HFFc6 (cell line): ENCODE results near the gene SULT2B1. TPM values are rescaled to one million over a fixed set of nuclear protein-coding genes. Genes with fewer than 3 reads are reported as not detected.

Source experiments
- DNase-seq: peaks from one replicate; pipeline ENCODE4 v3.0.0-alpha.2; 2018
- H3K27ac Mint-ChIP-seq: 2 replicates; pipeline ENCODE4 v1.8.0; 2020; ENCODE audit warnings: mild to moderate bottlenecking, mixed read lengths
- H3K27me3 Mint-ChIP-seq: 2 replicates; pipeline ENCODE4 v1.8.0; 2021; ENCODE audit warnings: mild to moderate bottlenecking, moderate library complexity, mixed read lengths; ENCODE audit not compliant: insufficient read depth
- H3K36me3 Mint-ChIP-seq: 2 replicates; pipeline ENCODE4 v1.8.0; 2021; ENCODE audit warnings: low read depth, mixed read lengths
- H3K4me1 Mint-ChIP-seq: 2 replicates; pipeline ENCODE4 v1.8.0; 2020; ENCODE audit warnings: low read depth, mixed read lengths
- H3K4me3 Mint-ChIP-seq: 2 replicates; pipeline ENCODE4 v1.8.0; 2020; ENCODE audit warnings: mild to moderate bottlenecking, moderate library complexity, mixed read lengths
- H3K9me3 Mint-ChIP-seq: 2 replicates; pipeline ENCODE4 v1.8.0; 2020; ENCODE audit warnings: mild to moderate bottlenecking, mixed read lengths
- total RNA-seq, 6 experiments: library from RNA; stranded (reverse); fragmentation: NEBNext Ultra II Directional; extraction: Animal tissue kit (Norgen Biotek cat#: 25700); gene quantifications; 2 replicates in 1 of 6; 3 replicates in 5 of 6; pipeline ENCODE4 v1.2.3, GENCODE V29; 2021
- TF ChIP-seq, protein P1 (sequence below): fragments of 200-600 bp; sonication (generic); IDR thresholded peaks from 2 replicates; pipeline ENCODE4 v1.5.0; 2021; ENCODE audit warnings: antibody characterized with exemption, mild to moderate bottlenecking

The SULT2B1 gene
- total RNA-seq, 6 experiments from 2014 or later = 0.33 TPM; not detected in 5

DNA sequence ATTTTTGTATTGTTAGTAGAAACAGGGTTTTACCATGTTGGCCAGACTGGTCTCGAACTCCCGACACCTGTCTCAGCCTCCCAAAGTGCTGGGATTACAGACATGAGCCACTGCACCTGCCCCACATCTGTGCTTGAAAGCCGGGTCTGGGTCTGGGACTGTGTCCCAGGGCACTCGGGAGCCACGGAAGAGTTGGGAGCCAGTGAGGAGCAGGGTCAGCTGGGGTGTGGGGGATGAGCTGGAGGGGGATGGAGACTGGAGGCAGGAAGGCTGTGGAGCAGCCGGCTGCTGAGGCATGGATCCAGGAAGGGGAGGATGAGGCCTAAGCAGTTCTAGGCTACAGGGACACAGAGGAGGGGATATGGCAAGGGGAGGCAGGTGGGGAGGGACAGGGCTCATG is 43.9 kb downstream of the SULT2B1 start:
- H3K27me3 Mint-ChIP-seq = peaks cover 2% of the 10 kb centered on the region
- no peaks in the 10 kb centered on the region for H3K9me3 Mint-ChIP-seq
- H3K27ac Mint-ChIP-seq = no peak overlapping the region
- no peak overlapping the region for H3K4me3 Mint-ChIP-seq
- H3K36me3 Mint-ChIP-seq = no peaks in the 10 kb centered on the region
- no peak for DNase-seq
- TF ChIP-seq, protein P1, sequence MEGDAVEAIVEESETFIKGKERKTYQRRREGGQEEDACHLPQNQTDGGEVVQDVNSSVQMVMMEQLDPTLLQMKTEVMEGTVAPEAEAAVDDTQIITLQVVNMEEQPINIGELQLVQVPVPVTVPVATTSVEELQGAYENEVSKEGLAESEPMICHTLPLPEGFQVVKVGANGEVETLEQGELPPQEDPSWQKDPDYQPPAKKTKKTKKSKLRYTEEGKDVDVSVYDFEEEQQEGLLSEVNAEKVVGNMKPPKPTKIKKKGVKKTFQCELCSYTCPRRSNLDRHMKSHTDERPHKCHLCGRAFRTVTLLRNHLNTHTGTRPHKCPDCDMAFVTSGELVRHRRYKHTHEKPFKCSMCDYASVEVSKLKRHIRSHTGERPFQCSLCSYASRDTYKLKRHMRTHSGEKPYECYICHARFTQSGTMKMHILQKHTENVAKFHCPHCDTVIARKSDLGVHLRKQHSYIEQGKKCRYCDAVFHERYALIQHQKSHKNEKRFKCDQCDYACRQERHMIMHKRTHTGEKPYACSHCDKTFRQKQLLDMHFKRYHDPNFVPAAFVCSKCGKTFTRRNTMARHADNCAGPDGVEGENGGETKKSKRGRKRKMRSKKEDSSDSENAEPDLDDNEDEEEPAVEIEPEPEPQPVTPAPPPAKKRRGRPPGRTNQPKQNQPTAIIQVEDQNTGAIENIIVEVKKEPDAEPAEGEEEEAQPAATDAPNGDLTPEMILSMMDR = no peak
- no peaks in the 10 kb centered on the region for H3K4me1 Mint-ChIP-seq

DNA sequence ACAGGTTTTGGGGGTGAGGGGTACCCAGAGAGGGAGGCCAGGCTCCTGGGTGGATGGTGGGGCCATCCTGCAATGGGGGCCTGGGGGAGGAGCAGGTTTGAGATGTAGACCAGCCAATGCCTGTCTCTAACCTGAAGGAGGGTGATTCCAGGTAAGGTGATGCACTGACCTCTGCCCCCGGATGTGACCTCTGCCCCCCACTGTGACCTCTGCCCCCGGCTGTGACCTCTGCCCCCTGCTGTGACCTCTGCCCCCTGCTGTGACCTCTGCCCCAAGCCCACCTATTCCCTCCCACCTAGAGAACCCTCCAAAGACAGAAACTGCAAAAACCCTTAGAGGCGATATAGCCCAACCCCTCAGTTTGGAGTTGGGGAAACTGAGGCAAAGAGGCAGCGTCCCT is 44.3 kb downstream of the SULT2B1 start:
- H3K36me3 Mint-ChIP-seq = no peaks in the 10 kb centered on the region
- peaks cover 2% of the 10 kb centered on the region for H3K27me3 Mint-ChIP-seq
- H3K27ac Mint-ChIP-seq = no peak overlapping the region
- DNase-seq = no peak
- no peak overlapping the region for H3K4me3 Mint-ChIP-seq
- H3K9me3 Mint-ChIP-seq = no peaks in the 10 kb centered on the region
- TF ChIP-seq, protein P1 = no peak
- H3K4me1 Mint-ChIP-seq = no peaks in the 10 kb centered on the region

DNA sequence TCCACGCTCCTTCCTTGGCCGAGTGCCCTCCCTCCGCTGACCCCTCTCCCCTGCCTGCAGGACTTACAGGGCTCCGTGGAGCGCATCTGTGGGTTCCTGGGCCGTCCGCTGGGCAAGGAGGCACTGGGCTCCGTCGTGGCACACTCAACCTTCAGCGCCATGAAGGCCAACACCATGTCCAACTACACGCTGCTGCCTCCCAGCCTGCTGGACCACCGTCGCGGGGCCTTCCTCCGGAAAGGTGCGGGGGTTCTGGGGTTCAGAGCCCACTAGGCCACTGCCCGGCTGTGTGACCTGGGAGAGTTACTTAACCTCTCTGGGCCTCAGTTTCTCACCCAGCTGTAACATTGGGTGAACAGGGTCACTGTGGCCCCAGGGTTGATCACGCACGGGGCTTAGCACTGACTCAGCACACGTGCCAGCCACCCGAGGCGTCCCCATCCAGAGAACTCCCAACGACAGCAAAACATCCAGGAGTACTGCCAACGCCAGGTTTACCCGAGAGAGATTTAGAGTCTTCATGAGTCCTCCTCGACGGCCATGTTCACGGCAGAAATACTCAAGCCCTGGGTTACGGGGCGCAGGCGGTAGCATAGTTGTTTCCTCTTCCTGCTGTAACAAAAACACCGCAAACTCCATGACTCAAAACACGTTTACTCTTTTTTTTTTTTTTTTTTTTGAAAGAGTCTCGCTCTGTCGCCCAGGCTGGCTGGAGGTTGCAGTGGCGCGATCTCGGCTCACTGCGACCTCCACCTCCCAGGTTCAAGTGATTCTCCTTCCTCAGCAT is 44.9 kb downstream of the SULT2B1 start:
- H3K27ac Mint-ChIP-seq = no peak overlapping the region
- DNase-seq = no peak
- H3K9me3 Mint-ChIP-seq = no peaks in the 10 kb centered on the region
- H3K4me1 Mint-ChIP-seq = no peaks in the 10 kb centered on the region
- no peaks in the 10 kb centered on the region for H3K36me3 Mint-ChIP-seq
- TF ChIP-seq, protein P1 = no peak
- no peak overlapping the region for H3K4me3 Mint-ChIP-seq
- peaks cover 2% of the 10 kb centered on the region for H3K27me3 Mint-ChIP-seq

DNA sequence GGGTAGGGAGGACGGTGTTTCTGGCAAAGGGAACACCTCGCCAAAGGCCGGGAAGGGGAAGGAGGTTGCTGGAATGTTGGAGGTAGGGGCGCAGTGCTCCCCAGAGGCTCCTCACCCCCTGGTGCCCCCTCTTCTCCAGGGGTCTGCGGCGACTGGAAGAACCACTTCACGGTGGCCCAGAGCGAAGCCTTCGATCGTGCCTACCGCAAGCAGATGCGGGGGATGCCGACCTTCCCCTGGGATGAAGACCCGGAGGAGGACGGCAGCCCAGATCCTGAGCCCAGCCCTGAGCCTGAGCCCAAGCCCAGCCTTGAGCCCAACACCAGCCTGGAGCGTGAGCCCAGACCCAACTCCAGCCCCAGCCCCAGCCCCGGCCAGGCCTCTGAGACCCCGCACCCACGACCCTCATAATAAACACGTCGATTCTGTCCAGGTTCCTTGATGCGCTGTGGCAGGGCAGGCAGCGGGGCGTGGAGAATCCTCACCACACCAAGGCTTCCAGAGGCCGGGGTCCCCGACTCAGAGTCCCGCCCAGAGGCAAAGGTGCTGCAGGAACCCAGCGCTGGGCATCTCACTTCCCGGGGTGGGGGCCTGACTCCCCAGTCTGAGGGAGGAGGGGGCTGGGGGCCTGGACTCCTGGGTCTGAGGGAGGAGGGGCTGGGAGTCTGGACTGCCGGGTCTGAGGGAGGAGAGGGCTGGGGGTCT is 47.2 kb downstream of the SULT2B1 start:
- Mint-ChIP-seq H3K27me3 (peaks cover 2% of the 10 kb centered on the region), H3K9me3 (no peaks in the 10 kb centered on the region), H3K36me3 (no peaks in the 10 kb centered on the region), H3K4me3 (no peak overlapping the region), H3K27ac (no peak overlapping the region), H3K4me1 (no peaks in the 10 kb centered on the region)
- TF ChIP-seq, protein P1 = no peak
- DNase-seq = no peak

DNA sequence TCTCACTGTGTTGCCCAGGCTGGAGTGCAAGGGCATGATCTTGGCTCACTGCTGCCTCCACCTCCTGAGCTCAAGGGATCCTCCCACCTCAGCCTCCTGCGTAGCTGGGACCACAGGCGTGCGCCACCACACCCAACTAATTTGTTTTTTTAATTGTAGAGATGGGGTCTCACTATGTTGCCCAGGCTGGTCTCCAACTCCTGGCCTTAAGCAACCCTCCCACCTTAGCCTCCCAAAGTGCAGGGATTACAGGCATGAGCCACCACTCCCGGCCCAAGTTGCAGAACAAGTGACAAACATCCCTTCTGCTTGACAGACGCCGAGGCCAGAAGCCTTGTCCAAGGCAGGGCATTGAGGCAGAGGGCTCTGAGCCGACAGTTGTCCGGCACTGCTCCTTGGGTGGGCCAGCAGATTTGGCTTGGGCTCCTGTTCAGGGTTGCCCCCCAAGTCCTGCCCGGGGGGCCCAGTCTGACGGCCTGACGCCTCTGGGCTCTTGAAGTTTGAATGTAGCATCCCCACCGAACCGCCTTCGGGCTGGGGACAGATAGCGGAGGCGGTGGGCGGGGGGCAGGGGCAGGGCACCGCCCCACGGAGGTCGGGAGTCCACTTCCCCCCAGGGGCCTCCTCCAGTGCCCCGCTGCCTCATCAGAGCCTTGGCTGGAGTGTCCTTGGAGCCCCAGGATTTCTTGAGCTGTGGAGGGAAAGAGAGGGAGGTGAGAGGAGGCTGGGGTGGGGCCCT is 48.9 kb downstream of the SULT2B1 start:
- no peak overlapping the region for H3K27ac Mint-ChIP-seq
- DNase-seq = no peak
- TF ChIP-seq, protein P1 = no peak
- no peaks in the 10 kb centered on the region for H3K9me3 Mint-ChIP-seq
- H3K4me1 Mint-ChIP-seq = no peaks in the 10 kb centered on the region
- no peaks in the 10 kb centered on the region; the same call in none of the 2 replicates for H3K27me3 Mint-ChIP-seq
- no peak overlapping the region for H3K4me3 Mint-ChIP-seq
- H3K36me3 Mint-ChIP-seq = no peaks in the 10 kb centered on the region
